Kidney (tissue), 14 donors: Measurements from ENCODE around the gene HIGD1A. TPM values are rescaled to one million over a fixed set of nuclear protein-coding genes. Genes with fewer than 3 reads are reported as not detected.

ENCODE experiments used
- DNase-seq, 5 donors: peaks; one replicate each; pipeline ENCODE4 v3.0.0-alpha.2; 2013 to 2020
- FAIRE-seq: peaks from 2 replicates; lab custom pipeline; 2012; peaks lifted over from hg19 to GRCh38; lab: Jason Lieb, UNC
- H3K27ac ChIP-seq, 2 donors: one replicate each; pipeline ENCODE4 v1.7.0; 2013; ENCODE audit warnings: low read depth in 2 of 2, low read length in 2 of 2, inconsistent platforms in 1 of 2
- H3K27me3 ChIP-seq: one replicate; pipeline ENCODE4 v1.7.1; 2013; ENCODE audit warnings: low read length, inconsistent platforms; ENCODE audit not compliant: control insufficient read depth, insufficient read depth
- H3K36me3 ChIP-seq, 3 donors: one replicate each; pipeline versions ENCODE4 v1.7.0 to v1.7.1; 2013; ENCODE audit warnings: low read length in 3 of 3, control low read depth in 1 of 3, inconsistent platforms in 1 of 3; ENCODE audit not compliant: insufficient read depth in 3 of 3, control insufficient read depth in 2 of 3
- H3K4me1 ChIP-seq, 3 donors: one replicate each; pipeline versions ENCODE4 v1.7.0 to v1.7.1; 2013; ENCODE audit warnings: low read length in 3 of 3, inconsistent platforms in 1 of 3, low read depth in 1 of 3; ENCODE audit not compliant: control insufficient read depth in 2 of 3, insufficient read depth in 2 of 3
- H3K4me3 ChIP-seq, 3 donors: one replicate each; pipeline versions ENCODE4 v1.7.0 to v1.8.1; 2013; ENCODE audit warnings: low read length in 3 of 3, control low read depth in 1 of 3, inconsistent platforms in 1 of 3
- H3K9ac ChIP-seq, 3 donors: one replicate each; pipeline versions ENCODE4 v1.7.0 to v1.7.1; 2013; ENCODE audit warnings: low read length in 3 of 3, control low read depth in 1 of 3, inconsistent platforms in 1 of 3
- H3K9me3 ChIP-seq, 3 donors: one replicate each; pipeline versions ENCODE4 v1.7.0 to v1.7.1; 2013; ENCODE audit warnings: low read length in 3 of 3, control low read depth in 1 of 3, inconsistent platforms in 1 of 3; ENCODE audit not compliant: control insufficient read depth in 2 of 3, insufficient read depth in 1 of 3
- CTCF ChIP-seq: IDR thresholded peaks from 3 replicates; pipeline ENCODE4 v1.5.1; 2012; ENCODE audit warnings: mild to moderate bottlenecking, moderate library complexity, borderline replicate concordance; ENCODE audit not compliant: insufficient read depth; ENCODE audit errors: extremely low read depth
- intact Hi-C: fragments of 100-400 bp; cut with DNase I; formaldehyde crosslinking; loops from one replicate; pipeline ENCODE4 v1.11.1; 2022
- polyA plus RNA-seq: library from polyadenylated mRNA; stranded (reverse); fragments of 350-450 nt; fragmentation: Illumina TruSeq; extraction: RNeasy Lipid Tissue Mini Kit (QIAGEN cat#74804); gene quantifications from one replicate; pipeline ENCODE4 v1.2.3, GENCODE V29; 2014; ENCODE audit warnings: low read depth, low replicate concordance; ENCODE audit not compliant: insufficient read depth
- total RNA-seq: library from RNA; stranded (reverse); fragmentation: NEBNext Ultra II Directional; extraction: Animal tissue kit (Norgen Biotek cat#: 25700); gene quantifications from one replicate; pipeline ENCODE4 v1.2.1, GENCODE V29; 2021
- donor health status: control.
- donor health status: control.
- donor health status: control.
- donor health status: control.
- donor health status: control.
- donor health status: DM: yes; HTN: yes; CAD: no.
- donor health status: Normal renal cell carcinoma (clear cell type).

HIGD1A gene
- total and polyA plus RNA-seq, 2 donors from 2014 or later: 207 to 283 TPM

DNA sequence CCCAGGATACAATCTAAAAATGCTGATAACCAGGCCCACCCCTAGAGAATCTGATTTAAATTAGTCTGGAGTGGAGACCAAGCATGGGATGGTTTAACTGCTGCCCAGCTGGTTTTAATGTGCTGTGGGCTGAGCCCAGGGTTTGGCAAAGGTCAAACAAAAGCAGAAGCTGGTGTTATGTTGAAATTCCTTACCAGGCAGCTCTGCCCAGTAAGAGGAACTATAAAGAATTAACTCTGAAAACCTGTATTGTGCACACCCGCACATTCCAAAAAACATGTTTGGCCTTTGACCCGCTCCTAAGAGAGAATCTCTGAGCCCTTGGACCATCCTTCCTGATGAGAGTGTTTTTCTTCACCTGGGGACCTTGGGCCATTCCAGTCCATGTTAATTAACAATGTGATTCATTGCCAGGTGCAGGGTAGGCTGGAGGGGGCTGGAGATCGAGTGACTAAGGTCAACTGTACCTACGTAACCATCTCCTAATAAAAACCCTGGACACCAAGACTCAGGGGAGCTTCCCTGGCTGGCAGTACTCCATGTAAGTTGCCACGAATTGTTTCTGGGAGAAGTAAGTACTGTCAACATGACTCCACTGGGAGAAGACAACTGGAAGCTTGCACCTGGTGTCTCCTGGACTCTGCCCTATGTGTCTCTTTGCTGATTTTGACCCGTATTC lies 42.1 kb downstream of the HIGD1A start:
- no peak overlapping the region for H3K27ac ChIP-seq
- intact Hi-C loops: no loop called here
- DNase-seq (no peak), FAIRE-seq (no peak)
- H3K4me1 ChIP-seq: peaks cover 0 to 5% (median 2%) of the 10 kb centered on the region in 3 donors
- TF ChIP-seq CTCF: no peak
- no peaks in the 10 kb centered on the region for H3K27me3 ChIP-seq
- no peaks in the 10 kb centered on the region for H3K36me3 ChIP-seq
- H3K4me3 ChIP-seq: no peak overlapping the region
- H3K9ac ChIP-seq: no peak overlapping the region
- H3K9me3 ChIP-seq: no peaks in the 10 kb centered on the region

GRCh38 chr3:42758126-42758525 lies 46.2 kb downstream of the HIGD1A start:
- no peaks in the 10 kb centered on the region for H3K36me3 ChIP-seq
- peaks cover 0 to 12% (median 2%) of the 10 kb centered on the region in 3 donors for H3K4me1 ChIP-seq
- intact Hi-C loops: no loop called here
- no peaks in the 10 kb centered on the region for H3K9me3 ChIP-seq
- FAIRE-seq (no peak), DNase-seq (no peak)
- no peaks in the 10 kb centered on the region for H3K27me3 ChIP-seq
- H3K9ac ChIP-seq: no peak overlapping the region
- no peak for TF ChIP-seq CTCF
- no peak overlapping the region for H3K27ac ChIP-seq
- H3K4me3 ChIP-seq: no peak overlapping the region

DNA sequence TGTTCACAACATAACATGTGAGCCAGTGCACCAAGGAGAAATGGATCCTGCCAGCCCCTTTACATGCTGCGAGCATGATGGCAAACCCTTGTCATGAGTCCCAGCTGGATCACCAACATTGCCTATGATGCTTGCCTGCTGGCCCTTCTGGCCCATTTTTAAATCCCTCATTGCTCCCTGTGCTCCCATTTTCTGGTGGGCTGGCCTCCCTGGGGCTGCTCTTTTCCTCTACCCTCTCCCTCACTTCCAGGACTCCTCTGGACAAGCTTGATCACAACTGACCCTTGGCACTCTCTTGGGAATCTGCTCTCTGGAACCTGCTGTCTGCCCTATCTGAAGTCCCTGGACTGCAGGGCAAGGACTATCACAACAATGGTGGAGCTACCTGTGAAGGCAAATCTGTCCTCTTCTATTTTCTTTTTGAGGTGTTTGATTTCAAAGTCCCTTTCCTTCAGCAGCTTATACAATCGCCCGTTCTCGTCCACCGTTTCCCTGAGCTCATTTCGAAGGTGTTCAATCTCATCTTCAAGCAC lies 47.5 kb downstream of the HIGD1A start:
- Histone ChIP-seq H3K27me3 (no peaks in the 10 kb centered on the region), H3K36me3 (no peaks in the 10 kb centered on the region), H3K27ac (no peak overlapping the region), H3K4me1 (peaks cover 0 to 8% (median 0%) of the 10 kb centered on the region in 3 donors), H3K9ac (no peak overlapping the region), H3K9me3 (no peaks in the 10 kb centered on the region), H3K4me3 (no peak overlapping the region)
- TF ChIP-seq CTCF: no peak
- intact Hi-C loops: no loop called here
- DNase-seq (no peak), FAIRE-seq (no peak)
